HEK293 (cell line): ENCODE results near the gene WASHC4.
A peak's percentile ranks its signal among the peaks of the same experiment; 100 is the strongest.

Experiments
- CTCF ChIA-PET: fragments of 350-600 bp; formaldehyde crosslinking; extraction: SDS; loops from one replicate; lab custom pipeline; 2021; ENCODE audit warnings: antibody characterized with exemption; lab: Yijun Ruan, JAX
- POLR2A ChIA-PET: fragments of 300-600 bp; formaldehyde crosslinking; extraction: SDS; loops from one replicate; lab custom pipeline; 2020; ENCODE audit warnings: antibody characterized with exemption, inconsistent platforms; lab: Yijun Ruan, JAX
- H3K27ac ChIP-seq: fragments of 200-500 bp; sonication (Bioruptor generic); 2 replicates; pipeline ENCODE4 v1.5.1; 2014; ENCODE audit warnings: low read depth, low read length, control low read depth, inconsistent platforms; ENCODE audit errors: extremely low read depth
- H3K36me3 ChIP-seq, 2 experiments: fragments of 200-500 bp in 1 of 2; sonication (Bioruptor generic) in 1 of 2; 1 replicate in 1 of 2; 2 replicates in 1 of 2; pipeline ENCODE4 v1.5.1; 2014 to 2017; ENCODE audit warnings: inconsistent platforms in 2 of 2, low read length in 2 of 2; ENCODE audit not compliant: control insufficient read depth in 2 of 2, insufficient read depth in 1 of 2
- H3K4me1 ChIP-seq: fragments of 200-500 bp; sonication (Bioruptor generic); 2 replicates; pipeline ENCODE4 v1.5.1; 2014; ENCODE audit warnings: mild to moderate bottlenecking, low read length, inconsistent platforms; ENCODE audit not compliant: control insufficient read depth, insufficient read depth
- H3K4me3 ChIP-seq: 2 replicates; pipeline ENCODE4 v1.5.1; 2011; ENCODE audit warnings: low read depth, mild to moderate bottlenecking, control low read depth, low read length, moderate library complexity
- H3K9me3 ChIP-seq: fragments of 200-500 bp; sonication (Bioruptor generic); 2 replicates; pipeline ENCODE4 v1.5.1; 2014; ENCODE audit warnings: low read depth, low read length, inconsistent platforms; ENCODE audit not compliant: control insufficient read depth, insufficient read depth
- FEZF1 ChIP-seq: fragments of 450-650 bp; formaldehyde crosslinking; IDR thresholded peaks from 2 replicates; pipeline ENCODE4 v1.5.1; 2016; ENCODE audit warnings: missing biosample characterization, missing genetic modification characterization
- GLIS1 ChIP-seq: fragments of 450-650 bp; formaldehyde crosslinking; IDR thresholded peaks from 2 replicates; pipeline ENCODE4 v1.5.1; 2016; ENCODE audit warnings: missing biosample characterization, missing genetic modification characterization
- KLF7 ChIP-seq: fragments of 450-650 bp; formaldehyde crosslinking; IDR thresholded peaks from 2 replicates; pipeline ENCODE4 v1.5.1; 2016; ENCODE audit warnings: missing biosample characterization, missing genetic modification characterization, borderline replicate concordance
- KLF9 ChIP-seq: fragments of 450-650 bp; formaldehyde crosslinking; IDR thresholded peaks from 2 replicates; pipeline ENCODE4 v1.5.1; 2016; ENCODE audit warnings: missing biosample characterization, missing genetic modification characterization, low read depth
- OVOL3 ChIP-seq: fragments of 450-650 bp; formaldehyde crosslinking; IDR thresholded peaks from 2 replicates; pipeline ENCODE4 v1.5.1; 2016; ENCODE audit warnings: missing biosample characterization, missing genetic modification characterization
- PRDM1 ChIP-seq: fragments of 450-650 bp; formaldehyde crosslinking; IDR thresholded peaks from 2 replicates; pipeline ENCODE4; 2016; ENCODE audit warnings: missing biosample characterization, missing genetic modification characterization
- ZBTB17 ChIP-seq: fragments of 450-650 bp; formaldehyde crosslinking; IDR thresholded peaks from 2 replicates; pipeline ENCODE4 v1.5.1; 2016; ENCODE audit warnings: missing biosample characterization, missing genetic modification characterization
- ZBTB20 ChIP-seq: fragments of 450-650 bp; formaldehyde crosslinking; IDR thresholded peaks from 2 replicates; pipeline ENCODE4 v1.5.1; 2016; ENCODE audit warnings: missing biosample characterization, missing genetic modification characterization
- ZFHX2 ChIP-seq: fragments of 450-650 bp; formaldehyde crosslinking; conservative IDR thresholded peaks from 2 replicates; pipeline ENCODE4 v1.5.1; 2016; ENCODE audit warnings: missing biosample characterization, missing genetic modification characterization
- ZFP41 ChIP-seq: fragments of 450-650 bp; formaldehyde crosslinking; IDR thresholded peaks from 2 replicates; pipeline ENCODE4 v1.5.1; 2016; ENCODE audit warnings: missing biosample characterization, missing genetic modification characterization, borderline replicate concordance
- ZNF266 ChIP-seq: fragments of 450-650 bp; formaldehyde crosslinking; IDR thresholded peaks from 2 replicates; pipeline ENCODE4 v1.5.1; 2016; ENCODE audit warnings: missing biosample characterization, missing genetic modification characterization, low read depth
- ZNF274 ChIP-seq, 2 experiments: fragments of 200-500 bp in 1 of 2; fragments of 450-650 bp in 1 of 2; sonication (Bioruptor generic) in 1 of 2; formaldehyde crosslinking in 1 of 2; IDR thresholded peaks; 2 replicates each; pipeline versions ENCODE4 v1.5.1 to v1.6.1; 2014 to 2016; ENCODE audit warnings: borderline replicate concordance in 1 of 2, inconsistent platforms in 1 of 2, low read length in 1 of 2, missing biosample characterization in 1 of 2, missing genetic modification characterization in 1 of 2
- ZNF416 ChIP-seq: fragments of 450-650 bp; formaldehyde crosslinking; IDR thresholded peaks from 2 replicates; pipeline ENCODE4 v1.5.1; 2016; ENCODE audit warnings: missing biosample characterization, missing genetic modification characterization
- ZNF548 ChIP-seq: fragments of 450-650 bp; formaldehyde crosslinking; IDR thresholded peaks from 2 replicates; pipeline ENCODE4 v1.5.1; 2016; ENCODE audit warnings: missing biosample characterization, missing genetic modification characterization
- ZNF585B ChIP-seq: fragments of 450-650 bp; formaldehyde crosslinking; IDR thresholded peaks from 2 replicates; pipeline ENCODE4 v1.5.1; 2016; ENCODE audit warnings: missing biosample characterization, missing genetic modification characterization
- ZNF707 ChIP-seq: fragments of 450-650 bp; formaldehyde crosslinking; IDR thresholded peaks from 2 replicates; pipeline ENCODE4 v1.5.1; 2016; ENCODE audit warnings: missing biosample characterization, missing genetic modification characterization
- ZNF776 ChIP-seq: fragments of 450-650 bp; formaldehyde crosslinking; IDR thresholded peaks from 2 replicates; pipeline ENCODE4 v1.5.0; 2017; ENCODE audit warnings: missing biosample characterization, missing genetic modification characterization, borderline replicate concordance
- ZNF843 ChIP-seq: fragments of 450-650 bp; formaldehyde crosslinking; IDR thresholded peaks from 2 replicates; pipeline ENCODE4 v1.5.1; 2016; ENCODE audit warnings: missing biosample characterization, missing genetic modification characterization
- ZXDB ChIP-seq: fragments of 450-650 bp; formaldehyde crosslinking; IDR thresholded peaks from 2 replicates; pipeline ENCODE4 v1.5.1; 2016; ENCODE audit warnings: missing biosample characterization, missing genetic modification characterization
- TF ChIP-seq, protein P1 (sequence below): fragments of 450-650 bp; formaldehyde crosslinking; IDR thresholded peaks from 2 replicates; pipeline ENCODE4 v1.5.1; 2017; ENCODE audit warnings: missing biosample characterization, missing genetic modification characterization
- TF ChIP-seq, protein P2 (sequence below): fragments of 450-650 bp; formaldehyde crosslinking; IDR thresholded peaks from 2 replicates; pipeline ENCODE4 v1.5.1; 2016; ENCODE audit warnings: missing biosample characterization, missing genetic modification characterization
- TF ChIP-seq, protein P3 (sequence below): fragments of 450-650 bp; formaldehyde crosslinking; IDR thresholded peaks from 2 replicates; pipeline ENCODE4 v1.5.1; 2017; ENCODE audit warnings: missing biosample characterization, missing genetic modification characterization

The WASHC4 gene

DNA sequence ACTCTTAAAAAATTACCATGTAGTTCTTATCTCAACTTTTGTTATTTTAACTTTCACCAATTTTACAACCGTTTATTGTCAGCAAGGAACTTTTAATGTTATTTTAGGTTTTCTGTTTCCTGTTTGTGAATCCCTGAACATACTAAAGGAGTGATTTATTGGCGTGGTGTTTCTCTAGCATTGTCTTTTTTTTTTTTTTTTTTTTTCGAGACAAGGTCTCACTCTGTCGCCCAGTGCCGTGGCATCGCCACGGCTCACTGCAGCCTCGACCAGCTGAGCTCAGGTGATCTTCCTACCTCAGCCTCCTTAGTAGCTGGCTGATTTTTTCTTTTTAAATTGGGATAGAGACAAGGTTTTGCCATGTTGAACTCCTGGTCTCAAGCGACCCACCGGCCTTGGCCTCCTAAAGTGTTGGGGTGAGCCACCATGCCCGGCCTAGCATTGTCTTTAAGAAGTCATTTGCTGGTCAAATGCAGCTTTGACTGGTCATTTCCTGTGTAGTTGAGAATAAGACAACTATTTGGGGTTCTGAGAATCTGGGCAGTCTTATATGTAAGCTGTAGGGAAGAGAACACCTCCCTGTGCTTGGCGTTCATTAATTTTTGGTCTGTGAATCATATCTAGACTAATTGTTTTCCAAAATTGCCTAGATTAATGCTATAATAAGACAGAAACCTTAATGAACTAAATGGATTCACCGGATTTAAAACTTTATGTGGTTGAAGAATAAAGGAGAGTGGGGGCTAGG lies 2.1 kb downstream of the WASHC4 start:
- Histone ChIP-seq H3K36me3 (peaks cover 6 to 17% of the 10 kb centered on the region in 2 experiments; a peak in 2 of 3 replicates), H3K9me3 (no peaks in the 10 kb centered on the region), H3K27ac (peak overlapping the region; percentile 20; the same call in 1 of the 2 replicates), H3K4me1 (peaks cover 12% of the 10 kb centered on the region), H3K4me3 (peak overlapping the region; percentile 47)
- ChIA-PET POLR2A (interaction anchor here (0.7 to 1.6 kb wide), 2 partner anchors 12 to 30 kb away, joined by 3 to 5 read pairs; no protein-coding TSS in a partner anchor), CTCF (interaction anchor here (1.4 kb wide), 1 partner anchor 728 kb away, joined by 4 read pairs; no protein-coding TSS in a partner anchor)
- no peak for TF ChIP-seq ZNF585B (tag by site-specific recombination)
- peak; percentile 51; the same call in 1 of the 2 replicates for TF ChIP-seq ZBTB17 (tag by site-specific recombination)
- no peak for TF ChIP-seq KLF7 (tag by site-specific recombination)
- TF ChIP-seq ZNF416 (tag by site-specific recombination) = no peak
- peak; percentile 46; the same call in 1 of the 2 replicates for TF ChIP-seq FEZF1
- peak; percentile 21; the same call in 1 of the 2 replicates for TF ChIP-seq ZNF843 (tag by site-specific recombination)
- 0 out of 2 replicates have a peak, but pooled peaks have one; percentile 32 for TF ChIP-seq ZXDB
- TF ChIP-seq, protein P1, sequence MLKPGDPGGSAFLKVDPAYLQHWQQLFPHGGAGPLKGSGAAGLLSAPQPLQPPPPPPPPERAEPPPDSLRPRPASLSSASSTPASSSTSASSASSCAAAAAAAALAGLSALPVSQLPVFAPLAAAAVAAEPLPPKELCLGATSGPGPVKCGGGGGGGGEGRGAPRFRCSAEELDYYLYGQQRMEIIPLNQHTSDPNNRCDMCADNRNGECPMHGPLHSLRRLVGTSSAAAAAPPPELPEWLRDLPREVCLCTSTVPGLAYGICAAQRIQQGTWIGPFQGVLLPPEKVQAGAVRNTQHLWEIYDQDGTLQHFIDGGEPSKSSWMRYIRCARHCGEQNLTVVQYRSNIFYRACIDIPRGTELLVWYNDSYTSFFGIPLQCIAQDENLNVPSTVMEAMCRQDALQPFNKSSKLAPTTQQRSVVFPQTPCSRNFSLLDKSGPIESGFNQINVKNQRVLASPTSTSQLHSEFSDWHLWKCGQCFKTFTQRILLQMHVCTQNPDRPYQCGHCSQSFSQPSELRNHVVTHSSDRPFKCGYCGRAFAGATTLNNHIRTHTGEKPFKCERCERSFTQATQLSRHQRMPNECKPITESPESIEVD (tag by site-specific recombination) = peak; percentile 93
- TF ChIP-seq PRDM1 (tag by site-specific recombination) = peak; percentile 59; the same call in 1 of the 2 replicates
- TF ChIP-seq, protein P2, sequence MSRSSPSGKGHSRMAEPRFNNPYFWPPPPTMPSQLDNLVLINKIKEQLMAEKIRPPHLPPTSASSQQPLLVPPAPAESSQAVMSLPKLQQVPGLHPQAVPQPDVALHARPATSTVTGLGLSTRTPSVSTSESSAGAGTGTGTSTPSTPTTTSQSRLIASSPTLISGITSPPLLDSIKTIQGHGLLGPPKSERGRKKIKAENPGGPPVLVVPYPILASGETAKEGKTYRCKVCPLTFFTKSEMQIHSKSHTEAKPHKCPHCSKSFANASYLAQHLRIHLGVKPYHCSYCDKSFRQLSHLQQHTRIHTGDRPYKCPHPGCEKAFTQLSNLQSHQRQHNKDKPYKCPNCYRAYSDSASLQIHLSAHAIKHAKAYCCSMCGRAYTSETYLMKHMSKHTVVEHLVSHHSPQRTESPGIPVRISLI (tag by site-specific recombination) = peak; percentile 73
- TF ChIP-seq, protein P3, sequence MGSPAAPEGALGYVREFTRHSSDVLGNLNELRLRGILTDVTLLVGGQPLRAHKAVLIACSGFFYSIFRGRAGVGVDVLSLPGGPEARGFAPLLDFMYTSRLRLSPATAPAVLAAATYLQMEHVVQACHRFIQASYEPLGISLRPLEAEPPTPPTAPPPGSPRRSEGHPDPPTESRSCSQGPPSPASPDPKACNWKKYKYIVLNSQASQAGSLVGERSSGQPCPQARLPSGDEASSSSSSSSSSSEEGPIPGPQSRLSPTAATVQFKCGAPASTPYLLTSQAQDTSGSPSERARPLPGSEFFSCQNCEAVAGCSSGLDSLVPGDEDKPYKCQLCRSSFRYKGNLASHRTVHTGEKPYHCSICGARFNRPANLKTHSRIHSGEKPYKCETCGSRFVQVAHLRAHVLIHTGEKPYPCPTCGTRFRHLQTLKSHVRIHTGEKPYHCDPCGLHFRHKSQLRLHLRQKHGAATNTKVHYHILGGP (tag by site-specific recombination) = peak; percentile 56

DNA sequence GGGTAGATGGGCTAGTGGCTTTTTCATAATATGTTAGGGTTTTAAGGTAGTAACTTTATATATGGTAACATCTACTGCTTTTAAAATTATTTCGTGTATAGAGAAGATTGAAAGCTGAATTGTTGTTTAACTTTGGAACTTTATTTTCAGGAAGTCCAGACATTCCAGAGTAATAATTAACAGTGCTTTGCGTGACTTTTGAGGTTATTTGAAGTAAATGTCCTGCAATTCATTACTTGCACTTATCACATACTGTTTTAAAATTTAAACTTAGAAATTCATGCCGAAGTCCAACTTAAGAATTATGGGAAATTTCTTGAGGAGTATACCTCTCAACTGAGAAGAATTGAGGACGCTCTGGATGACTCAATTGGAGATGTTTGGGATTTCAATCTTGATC lies 3.3 kb downstream of the WASHC4 start:
- TF ChIP-seq, protein P2 (tag by site-specific recombination) = no peak
- TF ChIP-seq KLF9 (no peak), ZBTB20 (tag by site-specific recombination) (no peak), ZNF776 (tag by site-specific recombination) (no peak), ZFP41 (tag by site-specific recombination) (no peak), ZNF707 (tag by site-specific recombination) (no peak), ZNF843 (tag by site-specific recombination) (no peak), GLIS1 (no peak), OVOL3 (tag by site-specific recombination) (no peak), ZNF274 (IDR thresholded peaks at IDR 0.05; ENCODE audit: low read length) (no peak), ZNF274 (tag by site-specific recombination; IDR thresholded peaks at IDR 0.05; ENCODE audit: borderline replicate concordance) (no peak), ZNF266 (no peak), ZFHX2 (no peak), ZNF548 (tag by site-specific recombination) (no peak)
- Histone ChIP-seq H3K4me1 (peaks cover 12% of the 10 kb centered on the region), H3K4me3 (no peak overlapping the region; the same call in 1 of the 2 replicates), H3K9me3 (no peaks in the 10 kb centered on the region), H3K27ac (no peak overlapping the region), H3K36me3 (peaks cover 17 to 27% of the 10 kb centered on the region in 2 experiments; a peak in 2 of 3 replicates)
- ChIA-PET CTCF (no interaction called here), POLR2A (no interaction called here)
